K562 (cell line): ENCODE measurements around the gene HAT1. TPM values are rescaled to one million over a fixed set of nuclear protein-coding genes. Genes with fewer than 3 reads are reported as not detected.

Experiments
- CCNT2 ChIP-seq: IDR thresholded peaks from 2 replicates; pipeline ENCODE4 v1.6.1; 2011; ENCODE audit warnings: borderline replicate concordance, low read depth, mild to moderate bottlenecking, moderate library complexity, mixed read lengths, low read length; ENCODE audit not compliant: insufficient read length; ENCODE audit errors: extremely low read depth
- COPS2 ChIP-seq: fragments of 450-650 bp; conservative IDR thresholded peaks from 2 replicates; pipeline ENCODE4 v1.6.1; 2016; ENCODE audit warnings: mild to moderate bottlenecking, moderate library complexity
- CREB1 ChIP-seq, 2 experiments: sonication (generic) in 1 of 2; formaldehyde crosslinking in 1 of 2; IDR thresholded peaks; 2 replicates each; pipeline versions ENCODE4 v1.6.1 to v1.8.0; 2012 to 2022; ENCODE audit warnings: inconsistent platforms in 1 of 2, mild to moderate bottlenecking in 1 of 2, missing genetic modification reagents in 1 of 2, moderate library complexity in 1 of 2
- DACH1 ChIP-seq: fragments of 450-650 bp; IDR thresholded peaks from 2 replicates; pipeline ENCODE4 v1.6.1; 2018; ENCODE audit not compliant: partially characterized antibody
- E2F3 ChIP-seq: fragments of 250-450 bp; sonication (Bioruptor Pico); IDR thresholded peaks from 2 replicates; pipeline ENCODE4 v1.4.0; 2020; ENCODE audit warnings: mild to moderate bottlenecking
- EGR1 ChIP-seq: fragments of 450-650 bp; conservative IDR thresholded peaks from 2 replicates; pipeline ENCODE4 v1.6.1; 2017; ENCODE audit warnings: mild to moderate bottlenecking
- ELF4 ChIP-seq: fragments of 450-650 bp; formaldehyde crosslinking; IDR thresholded peaks from 2 replicates; pipeline ENCODE4 v1.4.0; 2022; ENCODE audit warnings: missing genetic modification characterization
- ERF ChIP-seq: fragments of 450-650 bp; formaldehyde crosslinking; IDR thresholded peaks from 2 replicates; pipeline ENCODE4 v1.4.0; 2020; ENCODE audit warnings: mild to moderate bottlenecking, mixed read lengths
- HCFC1 ChIP-seq: IDR thresholded peaks from 2 replicates; pipeline ENCODE4 v1.6.1; 2012; ENCODE audit warnings: low read depth, low read length, improper control_type of control experiment
- HDAC2 ChIP-seq: fragments of 450-650 bp; IDR thresholded peaks from 2 replicates; pipeline ENCODE4 v1.6.1; 2016; ENCODE audit warnings: mild to moderate bottlenecking
- HNRNPK ChIP-seq: fragments of 200-400 bp; formaldehyde crosslinking; IDR thresholded peaks from one replicate; pipeline ENCODE4 v1.6.1; 2018; ENCODE audit warnings: mild to moderate bottlenecking, low read depth, low read length; ENCODE audit not compliant: poor library complexity, severe bottlenecking
- IFI16 ChIP-seq: fragments of 250-450 bp; sonication (Bioruptor Pico); IDR thresholded peaks from 2 replicates; pipeline ENCODE4 v2.1.2; 2022; ENCODE audit warnings: mild to moderate bottlenecking, inconsistent platforms
- TBL1XR1 ChIP-seq, 2 experiments: IDR thresholded peaks; 2 replicates each; pipeline ENCODE4 v1.6.1; 2012; ENCODE audit warnings: improper control_type of control experiment in 2 of 2, low read length in 2 of 2, mild to moderate bottlenecking in 1 of 2
- TFAP4 ChIP-seq: sonication (generic); formaldehyde crosslinking; IDR thresholded peaks from 2 replicates; pipeline ENCODE4 v1.8.0; 2022; ENCODE audit warnings: missing genetic modification reagents, mild to moderate bottlenecking, moderate library complexity, borderline replicate concordance
- ZNF24 ChIP-seq: fragments of 450-650 bp; IDR thresholded peaks from 2 replicates; pipeline ENCODE4 v1.6.1; 2016
- ZNF740 ChIP-seq, 3 experiments: fragments of 200-800 bp in 1 of 3; sonication (Bioruptor generic) in 1 of 3; sonication (generic) in 1 of 3; formaldehyde crosslinking in 1 of 3; IDR thresholded peaks; 2 replicates each; pipeline versions ENCODE4 v1.6.1 to v1.8.0; 2016 to 2022; ENCODE audit warnings: mild to moderate bottlenecking in 2 of 3, missing compliant biosample characterization in 2 of 3, missing genetic modification characterization in 2 of 3, missing genetic modification reagents in 1 of 3
- polyA plus RNA-seq, 8 experiments: library from polyadenylated mRNA; depleted of rRNA in 4 of 8; stranded (reverse) in 5 of 8; unstranded in 3 of 8; fragments of >200 nt; fragmentation: Nextera tagmentation in 2 of 8; fragmentation: Illumina TruSeq in 1 of 8; extraction: Ambion mirVana in 2 of 8; extraction: Trizol in 1 of 8; gene quantifications; 2 replicates each; pipeline versions ENCODE4 v1.2.1 to v1.2.3, GENCODE V29; 2011 to 2014; ENCODE audit warnings: inconsistent platforms in 1 of 8, missing spikeins in 1 of 8
- total RNA-seq, 7 experiments: library from RNA; depleted of rRNA in 6 of 7; stranded (reverse); fragments of >200 nt in 6 of 7; fragmentation: Illumina TruSeq in 2 of 7; extraction: Trizol in 2 of 7; gene quantifications; 2 replicates each; pipeline versions ENCODE4 v1.2.1 to v1.2.3, GENCODE V29; 2011 to 2021; ENCODE audit warnings: low replicate concordance in 1 of 7
- TF ChIP-seq, protein P1 (sequence below), 2 experiments: fragments of 450-650 bp; IDR thresholded peaks; 2 replicates each; pipeline ENCODE4 v1.6.1; 2016
- TF ChIP-seq, protein P2 (sequence below): fragments of 450-650 bp; IDR thresholded peaks from 2 replicates; pipeline ENCODE4 v1.6.1; 2017; ENCODE audit warnings: antibody characterized with exemption, mild to moderate bottlenecking

Gene HAT1
- total and polyA plus RNA-seq, 9 of the 15 experiments (the other 6 are each of a cell fraction or from before 2014, with no cell fraction given) = 125 to 384 (median 244) TPM

- TF ChIP-seq ZNF24 = peak; percentile 46; the same call in 1 of the 2 replicates
- TF ChIP-seq DACH1 = peak; percentile 22
- 0 out of 4 replicates have a peak, but pooled peaks of 1 of the 2 experiments have one; percentile 49 for TF ChIP-seq TBL1XR1 (IDR thresholded peaks at IDR 0.05; ENCODE audit: low read length in 2 of 2)
- peak; percentile 55; the same call in 1 of the 2 replicates for TF ChIP-seq ERF (CRISPR knock-in tag)
- TF ChIP-seq ELF4 (CRISPR knock-in tag) = peak; percentile 90; the same call in 1 of the 2 replicates
- TF ChIP-seq, protein P1, sequence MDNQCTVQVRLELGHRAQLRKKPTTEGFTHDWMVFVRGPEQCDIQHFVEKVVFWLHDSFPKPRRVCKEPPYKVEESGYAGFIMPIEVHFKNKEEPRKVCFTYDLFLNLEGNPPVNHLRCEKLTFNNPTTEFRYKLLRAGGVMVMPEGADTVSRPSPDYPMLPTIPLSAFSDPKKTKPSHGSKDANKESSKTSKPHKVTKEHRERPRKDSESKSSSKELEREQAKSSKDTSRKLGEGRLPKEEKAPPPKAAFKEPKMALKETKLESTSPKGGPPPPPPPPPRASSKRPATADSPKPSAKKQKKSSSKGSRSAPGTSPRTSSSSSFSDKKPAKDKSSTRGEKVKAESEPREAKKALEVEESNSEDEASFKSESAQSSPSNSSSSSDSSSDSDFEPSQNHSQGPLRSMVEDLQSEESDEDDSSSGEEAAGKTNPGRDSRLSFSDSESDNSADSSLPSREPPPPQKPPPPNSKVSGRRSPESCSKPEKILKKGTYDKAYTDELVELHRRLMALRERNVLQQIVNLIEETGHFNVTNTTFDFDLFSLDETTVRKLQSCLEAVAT (IDR thresholded peaks at IDR 0.05) = peak in 1 of 2 experiments; percentile 76; a peak in 1 of 4 replicates
- peak; percentile 26; the same call in 1 of the 2 replicates for TF ChIP-seq HCFC1
- no peak for TF ChIP-seq COPS2
- TF ChIP-seq ZNF740 (CRISPR knock-in tag; IDR thresholded peaks at IDR 0.05) = peak; percentile 55
- TF ChIP-seq ZNF740 (tag; IDR thresholded peaks at IDR 0.05) = no peak
- TF ChIP-seq E2F3 (CRISPR knock-in tag) = 0 out of 2 replicates have a peak, but pooled peaks have one; percentile 16
- TF ChIP-seq EGR1 = peak; percentile 52
- TF ChIP-seq CCNT2 = peak; percentile 87
- TF ChIP-seq CREB1 (IDR thresholded peaks at IDR 0.05) = peak; percentile 74
- peak; percentile 63; the same call in 1 of the 2 replicates for TF ChIP-seq CREB1 (CRISPR knock-in tag; IDR thresholded peaks at IDR 0.05)
- no peak for TF ChIP-seq IFI16 (CRISPR knock-in tag)
- TF ChIP-seq TFAP4 (CRISPR knock-in tag) = peak; percentile 92
- peak; percentile 81 for TF ChIP-seq HDAC2
- TF ChIP-seq HNRNPK = peak; percentile 39
- TF ChIP-seq, protein P2, sequence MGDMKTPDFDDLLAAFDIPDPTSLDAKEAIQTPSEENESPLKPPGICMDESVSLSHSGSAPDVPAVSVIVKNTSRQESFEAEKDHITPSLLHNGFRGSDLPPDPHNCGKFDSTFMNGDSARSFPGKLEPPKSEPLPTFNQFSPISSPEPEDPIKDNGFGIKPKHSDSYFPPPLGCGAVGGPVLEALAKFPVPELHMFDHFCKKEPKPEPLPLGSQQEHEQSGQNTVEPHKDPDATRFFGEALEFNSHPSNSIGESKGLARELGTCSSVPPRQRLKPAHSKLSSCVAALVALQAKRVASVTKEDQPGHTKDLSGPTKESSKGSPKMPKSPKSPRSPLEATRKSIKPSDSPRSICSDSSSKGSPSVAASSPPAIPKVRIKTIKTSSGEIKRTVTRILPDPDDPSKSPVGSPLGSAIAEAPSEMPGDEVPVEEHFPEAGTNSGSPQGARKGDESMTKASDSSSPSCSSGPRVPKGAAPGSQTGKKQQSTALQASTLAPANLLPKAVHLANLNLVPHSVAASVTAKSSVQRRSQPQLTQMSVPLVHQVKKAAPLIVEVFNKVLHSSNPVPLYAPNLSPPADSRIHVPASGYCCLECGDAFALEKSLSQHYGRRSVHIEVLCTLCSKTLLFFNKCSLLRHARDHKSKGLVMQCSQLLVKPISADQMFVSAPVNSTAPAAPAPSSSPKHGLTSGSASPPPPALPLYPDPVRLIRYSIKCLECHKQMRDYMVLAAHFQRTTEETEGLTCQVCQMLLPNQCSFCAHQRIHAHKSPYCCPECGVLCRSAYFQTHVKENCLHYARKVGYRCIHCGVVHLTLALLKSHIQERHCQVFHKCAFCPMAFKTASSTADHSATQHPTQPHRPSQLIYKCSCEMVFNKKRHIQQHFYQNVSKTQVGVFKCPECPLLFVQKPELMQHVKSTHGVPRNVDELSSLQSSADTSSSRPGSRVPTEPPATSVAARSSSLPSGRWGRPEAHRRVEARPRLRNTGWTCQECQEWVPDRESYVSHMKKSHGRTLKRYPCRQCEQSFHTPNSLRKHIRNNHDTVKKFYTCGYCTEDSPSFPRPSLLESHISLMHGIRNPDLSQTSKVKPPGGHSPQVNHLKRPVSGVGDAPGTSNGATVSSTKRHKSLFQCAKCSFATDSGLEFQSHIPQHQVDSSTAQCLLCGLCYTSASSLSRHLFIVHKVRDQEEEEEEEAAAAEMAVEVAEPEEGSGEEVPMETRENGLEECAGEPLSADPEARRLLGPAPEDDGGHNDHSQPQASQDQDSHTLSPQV = peak; percentile 71
Observed at GRCh38 chr2:171893824-171894611, 28.2 kb upstream of the HAT1 start, which contains the start of gene SLC25A12 (continued).
